Stimulated activated CD4-positive, alpha-beta T cell treated with anti-CD3 and anti-CD28 coated beads, Interleukin-4, amount 100 ng/mL, for 24 hours (primary cell): ENCODE measurements around the gene MICAL2.

Experiments used
- DNase-seq: peaks from one replicate; pipeline ENCODE4 v3.0.0-alpha.2; 2020

The MICAL2 gene

GRCh38 chr11:12276831-12277475 is 166.6 kb downstream of the MICAL2 start:
- DNase-seq: no peak

DNA sequence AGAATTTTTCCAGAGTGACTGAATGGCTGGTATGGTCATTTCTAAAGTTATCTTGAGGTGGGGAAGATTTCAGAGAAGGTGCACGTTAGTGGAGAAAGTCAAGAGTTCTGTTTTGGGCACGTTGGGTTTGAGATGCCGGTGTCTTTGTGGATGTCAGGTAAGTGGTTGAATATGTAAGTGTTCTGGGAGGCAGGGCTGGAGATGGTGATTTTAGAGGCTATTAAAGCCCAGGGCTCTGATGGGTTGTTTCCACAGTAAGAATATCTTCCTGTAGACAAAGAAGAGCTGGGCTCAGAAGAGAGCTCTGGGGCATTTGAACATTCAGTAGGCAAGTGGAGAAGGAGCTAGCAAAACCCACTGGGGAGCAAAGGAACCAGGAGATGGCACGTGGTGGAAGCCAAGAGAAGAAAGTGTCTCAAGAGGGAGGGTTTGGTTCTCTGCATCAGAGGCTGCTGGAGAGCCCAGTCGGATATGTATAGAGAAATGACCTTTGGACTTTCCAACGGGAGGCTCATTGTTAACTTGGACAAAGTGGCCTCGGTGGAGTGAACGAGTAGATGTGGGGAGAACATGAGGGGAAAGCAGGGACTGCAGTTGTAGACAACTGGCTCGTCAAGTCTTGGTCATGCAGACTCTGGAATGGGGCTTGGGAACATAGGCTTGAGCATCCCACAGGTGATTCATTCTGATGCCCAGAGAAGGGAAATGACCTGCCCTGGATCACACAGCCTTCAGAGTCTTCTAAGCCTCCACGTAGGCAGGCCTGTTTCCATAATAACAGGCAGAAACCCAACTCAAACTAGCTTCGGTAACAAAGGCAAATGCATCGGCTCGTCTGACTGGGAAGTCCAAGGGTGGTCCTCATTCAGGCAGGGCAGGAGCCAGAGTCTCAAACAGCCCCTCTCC is 168.6 kb downstream of the MICAL2 start:
- DNase-seq: no peak

DNA sequence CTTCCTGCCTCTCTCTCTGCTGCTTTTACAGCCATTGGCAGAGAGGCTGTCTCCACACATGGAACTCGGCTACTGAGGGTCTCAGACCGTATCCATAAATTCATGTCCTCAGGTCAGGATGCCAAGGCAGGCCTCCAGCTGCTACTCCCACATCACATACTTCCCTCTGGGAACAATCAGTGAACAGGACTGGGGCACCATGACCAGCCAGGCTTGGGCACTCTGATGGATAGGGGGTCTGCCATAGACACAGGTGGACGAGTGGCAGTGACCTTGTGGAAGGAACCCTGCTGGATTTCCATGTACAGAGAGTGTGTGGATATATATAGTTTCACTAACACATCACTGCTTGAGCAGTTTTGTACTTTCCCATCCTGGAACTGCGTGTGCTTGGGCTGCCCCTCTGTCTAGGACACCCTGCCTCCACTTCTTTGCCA is 169.3 kb downstream of the MICAL2 start:
- DNase-seq: no peak

GRCh38 chr11:12280199-12280837 is 169.9 kb downstream of the MICAL2 start:
- DNase-seq: no peak

- DNase-seq: peak; percentile 31
These were observed 170.6 kb downstream of the MICAL2 start for GRCh38 chr11:12280838-12281565.

- DNase-seq: peak; percentile 84
These were observed 171.4 kb downstream of the MICAL2 start for GRCh38 chr11:12281571-12282478.

GRCh38 chr11:12282676-12283075 is 172.3 kb downstream of the MICAL2 start:
- no peak for DNase-seq

DNA sequence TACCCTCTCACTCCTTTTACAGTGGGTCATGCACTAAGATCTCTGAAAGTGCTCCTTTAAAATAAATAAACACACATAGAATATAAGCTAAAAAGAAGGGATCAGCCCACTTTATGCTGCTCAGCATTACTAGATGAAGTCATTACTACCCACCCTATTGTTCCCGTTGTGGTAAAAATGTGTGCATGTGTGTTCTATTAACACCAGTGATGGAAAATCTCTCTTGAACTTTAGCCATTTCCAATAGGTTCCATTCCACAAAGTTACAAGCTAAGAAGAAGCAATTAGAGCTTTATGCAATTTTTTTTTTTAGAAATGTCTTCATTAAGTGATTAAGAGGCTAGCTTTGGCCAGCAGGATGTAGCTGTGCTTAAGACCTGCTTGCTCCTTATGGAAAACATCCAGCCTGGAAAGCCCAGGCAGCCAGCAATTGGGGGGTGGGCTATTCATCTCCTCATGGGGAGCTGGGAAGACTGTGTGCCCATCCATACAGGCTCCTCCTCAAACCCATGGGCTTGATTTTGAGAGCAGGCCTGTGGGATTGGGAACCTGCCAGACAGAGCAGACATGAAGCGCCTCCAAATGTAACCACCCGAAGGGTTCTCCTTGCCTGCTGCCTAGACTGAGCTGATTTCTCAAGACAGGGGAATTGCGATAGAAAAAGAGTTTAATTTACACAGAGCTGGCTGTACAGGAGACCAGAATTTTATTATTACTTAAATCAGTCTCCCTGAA is 174.1 kb downstream of the MICAL2 start:
- DNase-seq: no peak

GRCh38 chr11:12285106-12285505 is 174.7 kb downstream of the MICAL2 start:
- no peak for DNase-seq

GRCh38 chr11:12285811-12286222 is 175.4 kb downstream of the MICAL2 start:
- no peak for DNase-seq

DNA sequence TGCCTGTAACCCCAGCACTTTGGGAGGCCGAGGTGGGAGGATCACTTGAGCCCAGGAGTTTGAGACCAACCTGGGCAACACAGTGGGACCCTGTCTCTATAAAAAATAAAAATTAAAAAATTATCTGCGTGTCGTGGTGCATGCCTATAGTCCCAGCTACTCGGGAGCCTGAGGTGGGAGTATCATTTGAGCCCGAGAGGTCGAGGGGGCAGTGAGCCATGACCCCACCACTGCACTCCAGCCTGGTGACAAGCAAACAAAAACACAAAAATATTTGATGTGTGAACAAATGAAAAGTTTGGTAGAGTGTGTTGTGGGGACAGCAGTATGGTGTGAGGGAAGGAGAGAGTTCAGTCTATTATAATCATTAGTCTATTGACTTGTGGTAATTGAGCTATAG is 176.2 kb downstream of the MICAL2 start:
- no peak for DNase-seq

GRCh38 chr11:12287009-12287373 is 176.6 kb downstream of the MICAL2 start:
- DNase-seq: no peak

DNA sequence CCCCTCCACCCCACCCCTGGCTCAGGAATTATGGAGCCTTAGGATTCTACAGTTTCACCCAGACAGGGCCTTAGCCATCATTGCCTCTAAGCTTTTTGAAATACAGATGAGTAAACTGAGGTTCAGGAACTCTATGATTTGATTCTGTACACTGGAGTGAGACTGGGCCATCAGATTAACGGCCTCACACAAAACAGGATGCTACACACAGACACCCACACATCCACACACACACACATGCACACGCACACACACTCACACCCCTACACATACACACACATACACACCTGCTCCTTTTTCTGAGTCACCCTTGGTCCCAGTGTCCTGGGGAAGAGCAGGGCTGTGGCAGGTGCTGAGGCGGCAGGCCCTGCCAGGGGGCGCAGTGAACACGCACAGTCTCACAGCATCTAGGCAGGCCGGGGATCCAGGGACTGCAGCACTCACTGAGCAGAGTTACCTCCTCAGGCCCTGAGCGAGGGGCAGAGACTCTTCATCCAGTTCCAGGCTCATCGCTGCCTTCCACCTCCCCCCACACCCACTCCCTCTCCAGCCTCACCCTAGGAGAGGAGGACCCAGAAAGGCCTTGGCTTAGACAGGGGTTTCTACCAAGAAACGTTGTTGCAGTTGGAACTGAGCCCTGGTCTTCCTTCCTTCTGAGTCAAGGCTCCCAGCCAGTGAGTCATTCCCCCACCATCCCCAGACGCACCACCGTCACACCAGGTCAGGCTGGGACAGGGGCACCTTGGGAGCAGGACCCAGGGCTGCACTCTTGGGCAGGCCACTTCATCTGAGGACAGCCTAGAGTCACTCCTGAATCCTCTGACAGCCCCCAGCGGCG is 177.2 kb downstream of the MICAL2 start:
- DNase-seq: no peak

- DNase-seq: peak; percentile 39
These were observed 178.0 kb downstream of the MICAL2 start for GRCh38 chr11:12288212-12288930.

DNA sequence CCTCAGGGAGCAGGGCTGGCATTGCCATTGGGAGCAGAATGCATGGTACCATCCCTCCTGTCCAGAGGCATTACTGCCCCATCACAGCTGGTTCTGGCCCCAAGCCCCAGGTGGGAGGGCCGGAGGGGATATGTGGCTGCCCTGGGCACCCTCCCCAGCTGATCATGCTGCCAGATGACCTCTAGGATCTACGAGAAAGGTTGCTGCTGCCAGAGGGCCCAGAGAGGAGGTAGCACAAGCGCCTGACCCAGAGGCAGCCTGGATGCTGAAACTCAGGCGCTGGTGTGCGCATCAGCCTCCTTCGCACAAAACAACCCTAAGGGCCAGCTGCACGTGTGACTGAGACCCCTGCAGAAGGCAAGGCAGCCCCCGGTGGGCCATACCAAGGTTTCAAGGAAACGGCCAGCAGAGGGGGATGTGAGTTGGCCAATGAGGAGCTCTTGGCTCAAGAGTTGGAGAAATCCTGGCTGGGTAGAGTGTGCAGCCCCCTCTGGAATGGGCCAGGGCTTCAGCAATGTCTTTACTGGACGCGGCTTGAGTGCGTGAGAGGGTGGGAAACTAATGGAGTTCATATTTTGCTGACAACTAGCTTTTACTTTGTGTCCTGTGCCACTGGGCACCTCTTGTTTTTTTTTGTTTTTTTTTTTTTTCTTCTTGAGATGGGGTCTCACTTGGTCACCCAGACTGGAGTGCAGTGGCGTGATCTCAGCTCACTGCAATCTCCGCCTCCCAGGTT is 178.7 kb downstream of the MICAL2 start:
- DNase-seq: no peak

GRCh38 chr11:12289667-12290476 is 179.5 kb downstream of the MICAL2 start:
- DNase-seq: no peak

DNA sequence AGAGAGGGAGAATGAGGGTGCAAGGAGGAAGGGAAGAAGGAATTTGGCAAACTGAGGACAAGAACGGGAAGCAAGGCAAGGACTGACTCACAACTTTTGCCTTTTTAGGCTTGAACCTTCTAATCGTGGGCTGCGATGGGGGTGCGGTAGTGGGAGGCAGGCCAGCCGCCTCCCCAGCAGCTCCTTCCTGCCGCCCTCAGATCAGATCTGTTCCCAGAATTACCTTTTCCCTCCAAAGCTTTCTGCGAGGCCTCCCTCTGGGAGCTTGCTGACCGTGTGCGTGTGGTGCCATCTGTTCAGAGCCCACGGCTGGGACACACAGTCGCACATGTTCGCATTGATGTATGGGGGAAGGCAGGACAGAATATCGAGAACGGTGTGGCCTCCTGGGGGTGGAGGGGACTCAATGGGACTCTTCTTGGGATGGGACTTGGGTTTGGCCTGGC is 180.1 kb downstream of the MICAL2 start:
- no peak for DNase-seq

- no peak for DNase-seq
These were observed 180.9 kb downstream of the MICAL2 start for GRCh38 chr11:12291313-12291712.
